WTC11 (cell line): ENCODE data around the gene TOR1A. TPM values are rescaled to one million over a fixed set of nuclear protein-coding genes. Genes with fewer than 3 reads are reported as not detected.

Experiments
- ATAC-seq: fragments of 200-7000 bp; cut with Tn5 transposase; 2 replicates; pipeline ENCODE4 v1.10.0; 2021; ENCODE audit warnings: mild to moderate bottlenecking, moderate library complexity
- CTCF ChIA-PET: fragments of 300-600 bp; sonication (Branson Sonifier 250); formaldehyde crosslinking; loops from one replicate; lab custom pipeline; 2021; ENCODE audit warnings: antibody characterized with exemption; lab: Charles Lee
- POLR2A ChIA-PET: fragments of 350-600 bp; sonication (Branson Sonifier 250); formaldehyde crosslinking; loops from one replicate; lab custom pipeline; 2021; ENCODE audit warnings: antibody characterized with exemption; lab: Charles Lee
- DNase-seq: peaks from one replicate; pipeline ENCODE4 v3.0.0; 2021; ENCODE audit warnings: low spot score
- H3K27ac Mint-ChIP-seq: 2 replicates; pipeline ENCODE4 v1.8.0; 2021; ENCODE audit warnings: mixed read lengths
- H3K27me3 Mint-ChIP-seq: 2 replicates; pipeline ENCODE4 v1.8.0; 2021; ENCODE audit warnings: low read depth, mild to moderate bottlenecking, moderate library complexity, mixed read lengths
- H3K36me3 Mint-ChIP-seq: 2 replicates; pipeline ENCODE4 v1.8.0; 2021; ENCODE audit warnings: mixed read lengths
- H3K4me1 Mint-ChIP-seq: 2 replicates; pipeline ENCODE4 v1.8.0; 2022; ENCODE audit warnings: mixed read lengths
- H3K4me3 Mint-ChIP-seq: 2 replicates; pipeline ENCODE4 v1.8.0; 2021; ENCODE audit warnings: mild to moderate bottlenecking, moderate library complexity, mixed read lengths
- H3K9me3 Mint-ChIP-seq: 2 replicates; pipeline ENCODE4 v1.8.0; 2021; ENCODE audit warnings: mixed read lengths
- CDX4 ChIP-seq: fragments of 250-450 bp; sonication (Bioruptor Pico); IDR thresholded peaks from 2 replicates; pipeline ENCODE4 v1.9.0; 2021; ENCODE audit warnings: moderate library complexity, mild to moderate bottlenecking, inconsistent platforms, borderline replicate concordance
- E2F1 ChIP-seq: sonication (generic); formaldehyde crosslinking; IDR thresholded peaks from 2 replicates; pipeline ENCODE4 v1.8.0; 2022; ENCODE audit warnings: mild to moderate bottlenecking, missing genetic modification reagents
- ETV6 ChIP-seq: sonication (generic); formaldehyde crosslinking; IDR thresholded peaks from 2 replicates; pipeline ENCODE4 v1.8.1; 2022; ENCODE audit warnings: mild to moderate bottlenecking, missing genetic modification reagents
- FOXJ3 ChIP-seq: sonication (generic); formaldehyde crosslinking; IDR thresholded peaks from 2 replicates; pipeline ENCODE4 v1.9.0; 2021; ENCODE audit warnings: missing genetic modification reagents, mild to moderate bottlenecking, borderline replicate concordance
- GABPB1 ChIP-seq: sonication (generic); formaldehyde crosslinking; IDR thresholded peaks from 2 replicates; pipeline ENCODE4 v1.8.1; 2023; ENCODE audit warnings: mild to moderate bottlenecking, missing genetic modification reagents
- GRHL2 ChIP-seq: fragments of 250-450 bp; sonication (Bioruptor Pico); IDR thresholded peaks from 2 replicates; pipeline ENCODE4 v1.8.0; 2022; ENCODE audit warnings: mild to moderate bottlenecking, moderate library complexity; ENCODE audit not compliant: insufficient replicate concordance, severe bottlenecking
- KAT7 ChIP-seq: sonication (generic); formaldehyde crosslinking; IDR thresholded peaks from 2 replicates; pipeline ENCODE4 v1.8.1; 2023; ENCODE audit warnings: missing genetic modification reagents, mild to moderate bottlenecking, borderline replicate concordance
- NFYB ChIP-seq: sonication (generic); formaldehyde crosslinking; conservative IDR thresholded peaks from 2 replicates; pipeline ENCODE4 v1.8.0; 2022; ENCODE audit warnings: low read depth, missing genetic modification reagents
- NR3C1 ChIP-seq: sonication (generic); formaldehyde crosslinking; conservative IDR thresholded peaks from 2 replicates; pipeline ENCODE4 v1.8.1; 2023; ENCODE audit warnings: low read depth, mild to moderate bottlenecking, missing genetic modification reagents
- PREB ChIP-seq: sonication (generic); formaldehyde crosslinking; IDR thresholded peaks from 2 replicates; pipeline ENCODE4 v1.8.1; 2022; ENCODE audit warnings: mild to moderate bottlenecking, missing genetic modification reagents, moderate library complexity, borderline replicate concordance
- SOX15 ChIP-seq: fragments of 250-450 bp; sonication (Bioruptor Pico); IDR thresholded peaks from 2 replicates; pipeline ENCODE4 v1.9.0; 2021; ENCODE audit warnings: mild to moderate bottlenecking
- USF1 ChIP-seq: sonication (generic); formaldehyde crosslinking; IDR thresholded peaks from 2 replicates; pipeline ENCODE4 v1.8.0; 2022; ENCODE audit warnings: mild to moderate bottlenecking, missing genetic modification reagents
- ZBTB43 ChIP-seq: sonication (generic); formaldehyde crosslinking; IDR thresholded peaks from 2 replicates; pipeline ENCODE4 v1.8.1; 2023; ENCODE audit warnings: mild to moderate bottlenecking, missing genetic modification reagents
- ZNF121 ChIP-seq: sonication (generic); formaldehyde crosslinking; IDR thresholded peaks from 2 replicates; pipeline ENCODE4 v1.8.0; 2023; ENCODE audit warnings: missing genetic modification reagents
- ZNF416 ChIP-seq: fragments of 250-450 bp; sonication (Bioruptor Pico); IDR thresholded peaks from 2 replicates; pipeline ENCODE4 v1.9.0; 2021; ENCODE audit warnings: mild to moderate bottlenecking, inconsistent platforms
- ZNF512 ChIP-seq: sonication (generic); formaldehyde crosslinking; IDR thresholded peaks from 2 replicates; pipeline ENCODE4 v1.8.1; 2022; ENCODE audit warnings: missing genetic modification reagents, borderline replicate concordance
- ZNF532 ChIP-seq: fragments of 250-450 bp; sonication (Bioruptor Pico); IDR thresholded peaks from 2 replicates; pipeline ENCODE4 v1.9.0; 2021; ENCODE audit warnings: mild to moderate bottlenecking, borderline replicate concordance
- ZNF671 ChIP-seq: fragments of 250-450 bp; sonication (Bioruptor Pico); IDR thresholded peaks from 2 replicates; pipeline ENCODE4 v1.8.0; 2021; ENCODE audit warnings: mild to moderate bottlenecking
- total RNA-seq: library from RNA; stranded (reverse); gene quantifications from 3 replicates; pipeline ENCODE4 v1.2.3, GENCODE V29; 2021

Gene TOR1A
- total RNA-seq, 1 experiment from 2014 or later = 32.7 TPM

GRCh38 chr9:129779560-129780190 is 44.3 kb downstream of the TOR1A start:
- Mint-ChIP-seq H3K4me1 (0 out of 2 replicates have a peak, but pooled peaks cover 6% of the 10 kb centered on the region), H3K36me3 (no peaks in the 10 kb centered on the region)
- POLR2A ChIA-PET = no interaction called here

GRCh38 chr9:129778469-129778868 is 45.5 kb downstream of the TOR1A start:
- POLR2A ChIA-PET = no interaction called here
- H3K4me3 Mint-ChIP-seq = no peak overlapping the region
- 0 out of 2 replicates have a peak, but pooled peaks cover 6% of the 10 kb centered on the region for H3K4me1 Mint-ChIP-seq
- no peaks in the 10 kb centered on the region for H3K36me3 Mint-ChIP-seq
- no peak overlapping the region for H3K27ac Mint-ChIP-seq
- CTCF ChIA-PET = interaction anchor here (0.6 to 14.0 kb wide), 3 partner anchors 41 to 59 kb away, joined by 4 to 101 read pairs (median 22); no protein-coding TSS in a partner anchor
- no peak for ATAC-seq
- no peaks in the 10 kb centered on the region for H3K27me3 Mint-ChIP-seq
- no peak for DNase-seq
- H3K9me3 Mint-ChIP-seq = no peaks in the 10 kb centered on the region
- TF ChIP-seq PREB (CRISPR knock-in tag) (no peak), ZNF671 (CRISPR knock-in tag) (no peak), ZNF416 (CRISPR knock-in tag) (no peak), ETV6 (no peak), KAT7 (CRISPR knock-in tag) (no peak), USF1 (CRISPR knock-in tag) (no peak), SOX15 (CRISPR knock-in tag) (no peak), NFYB (CRISPR knock-in tag) (no peak)

More at GRCh38 chr9:129779560-129780190, 44.3 kb downstream of the TOR1A start:
- CTCF ChIA-PET = interaction anchor here (0.7 to 14.0 kb wide), 3 partner anchors 42 to 88 kb away, joined by 3 to 101 read pairs (median 3); no protein-coding TSS in a partner anchor
- TF ChIP-seq ZNF512 (CRISPR knock-in tag) (peak; percentile 84; the same call in 1 of the 2 replicates), ZBTB43 (CRISPR knock-in tag) (no peak), GRHL2 (no peak)
- DNase-seq = no peak
- no peak for ATAC-seq
- no peaks in the 10 kb centered on the region for H3K27me3 Mint-ChIP-seq
- no peak overlapping the region for H3K27ac Mint-ChIP-seq
- H3K9me3 Mint-ChIP-seq = no peaks in the 10 kb centered on the region
- no peak overlapping the region for H3K4me3 Mint-ChIP-seq

- CTCF ChIA-PET = interaction anchor here (1.1 to 14.0 kb wide), 6 partner anchors 13 to 153 kb away, joined by 3 to 101 read pairs (median 8); partner anchors contain the start of gene ASB6
- POLR2A ChIA-PET = no interaction called here
- no peak overlapping the region for H3K27ac Mint-ChIP-seq
- H3K36me3 Mint-ChIP-seq = no peaks in the 10 kb centered on the region
- H3K9me3 Mint-ChIP-seq = no peaks in the 10 kb centered on the region
- no peak overlapping the region for H3K4me3 Mint-ChIP-seq
- H3K27me3 Mint-ChIP-seq = no peaks in the 10 kb centered on the region
- no peak for ATAC-seq
- no peak for DNase-seq
- H3K4me1 Mint-ChIP-seq = 0 out of 2 replicates have a peak, but pooled peaks cover 6% of the 10 kb centered on the region
- TF ChIP-seq ZNF532 (CRISPR knock-in tag) (no peak), GABPB1 (CRISPR knock-in tag) (no peak), CDX4 (CRISPR knock-in tag) (no peak), NR3C1 (no peak), GRHL2 (no peak), NFYB (CRISPR knock-in tag) (no peak), FOXJ3 (CRISPR knock-in tag) (no peak), USF1 (CRISPR knock-in tag) (no peak), SOX15 (CRISPR knock-in tag) (no peak), E2F1 (CRISPR knock-in tag) (no peak), ZNF121 (CRISPR knock-in tag) (no peak)
Measured at GRCh38 chr9:129777769-129778130, 46.2 kb downstream of the TOR1A start.
